SK-N-SH treated with all-trans-retinoic acid at 6 μM for 48 hours (cell line): Measurements from ENCODE around the gene HOXA7.

Experiments
- ATAC-seq: fragments of 200-7000 bp; cut with Tn5 transposase; 3 replicates; pipeline ENCODE4 v1.9.1; 2020; ENCODE audit warnings: mild to moderate bottlenecking, moderate library complexity
- BACH2 ChIP-seq: fragments of 250-450 bp; sonication (Bioruptor Pico); IDR thresholded peaks from 2 replicates; pipeline ENCODE4 v1.9.0; 2021; ENCODE audit warnings: mild to moderate bottlenecking, borderline replicate concordance
- CSRNP3 ChIP-seq: fragments of 250-450 bp; sonication (Bioruptor Pico); IDR thresholded peaks from 2 replicates; pipeline ENCODE4 v1.5.1; 2021; ENCODE audit warnings: mild to moderate bottlenecking, moderate library complexity
- ESRRG ChIP-seq: fragments of 250-450 bp; sonication (Bioruptor Pico); IDR thresholded peaks from 2 replicates; pipeline ENCODE4 v1.6.1; 2021; ENCODE audit warnings: mild to moderate bottlenecking
- GLIS3 ChIP-seq: fragments of 250-450 bp; sonication (Bioruptor Pico); IDR thresholded peaks from 2 replicates; pipeline ENCODE4 v1.5.0; 2020; ENCODE audit warnings: mild to moderate bottlenecking, moderate library complexity
- ISL1 ChIP-seq: fragments of 250-450 bp; sonication (Bioruptor Pico); IDR thresholded peaks from 2 replicates; pipeline ENCODE4 v2.1.2; 2022; ENCODE audit warnings: mild to moderate bottlenecking, moderate library complexity
- OSR1 ChIP-seq: fragments of 250-450 bp; sonication (Bioruptor Pico); IDR thresholded peaks from 2 replicates; pipeline ENCODE4 v1.8.0; 2022; ENCODE audit warnings: moderate library complexity, mild to moderate bottlenecking, inconsistent platforms
- PATZ1 ChIP-seq: fragments of 250-450 bp; sonication (Bioruptor Pico); IDR thresholded peaks from 2 replicates; pipeline ENCODE4 v1.8.0; 2020; ENCODE audit warnings: mild to moderate bottlenecking, moderate library complexity, borderline replicate concordance
- POU6F1 ChIP-seq: fragments of 250-450 bp; sonication (Bioruptor Pico); IDR thresholded peaks from 2 replicates; pipeline ENCODE4 v1.8.0; 2021; ENCODE audit warnings: low read depth, mild to moderate bottlenecking, moderate library complexity, borderline replicate concordance
- PPARA ChIP-seq: fragments of 250-450 bp; sonication (Bioruptor Pico); IDR thresholded peaks from 2 replicates; pipeline ENCODE4 v1.5.0; 2020; ENCODE audit warnings: mild to moderate bottlenecking, borderline replicate concordance
- RARB ChIP-seq: fragments of 250-450 bp; sonication (Bioruptor Pico); IDR thresholded peaks from 2 replicates; pipeline ENCODE4 v1.8.0; 2021; ENCODE audit warnings: mild to moderate bottlenecking, moderate library complexity
- TCF4 ChIP-seq: fragments of 250-450 bp; sonication (Bioruptor Pico); IDR thresholded peaks from 2 replicates; pipeline ENCODE4 v1.8.0; 2021; ENCODE audit warnings: mild to moderate bottlenecking, moderate library complexity, borderline replicate concordance
- TOX ChIP-seq: fragments of 250-450 bp; sonication (Bioruptor Pico); IDR thresholded peaks from 2 replicates; pipeline ENCODE4 v1.8.0; 2021; ENCODE audit warnings: mild to moderate bottlenecking, moderate library complexity, borderline replicate concordance
- TSHZ2 ChIP-seq: fragments of 250-450 bp; sonication (Bioruptor Pico); IDR thresholded peaks from 2 replicates; pipeline ENCODE4 v1.5.0; 2020; ENCODE audit warnings: mild to moderate bottlenecking, moderate library complexity
- ZC3H10 ChIP-seq: fragments of 250-450 bp; sonication (Bioruptor Pico); IDR thresholded peaks from 2 replicates; pipeline ENCODE4 v1.5.1; 2021; ENCODE audit warnings: mild to moderate bottlenecking, moderate library complexity
- ZFP3 ChIP-seq: fragments of 250-450 bp; sonication (Bioruptor Pico); IDR thresholded peaks from 2 replicates; pipeline ENCODE4 v1.5.0; 2020; ENCODE audit warnings: mild to moderate bottlenecking, moderate library complexity
- ZFP30 ChIP-seq: fragments of 450-650 bp; formaldehyde crosslinking; IDR thresholded peaks from 2 replicates; pipeline ENCODE4 v1.5.0; 2022; ENCODE audit warnings: mild to moderate bottlenecking, moderate library complexity
- ZNF565 ChIP-seq: fragments of 450-650 bp; formaldehyde crosslinking; conservative IDR thresholded peaks from 2 replicates; pipeline ENCODE4 v1.5.0; 2020; ENCODE audit warnings: low read depth, mild to moderate bottlenecking, moderate library complexity
- ZNF70 ChIP-seq: fragments of 450-650 bp; formaldehyde crosslinking; IDR thresholded peaks from 2 replicates; pipeline ENCODE4 v1.5.0; 2020; ENCODE audit warnings: mild to moderate bottlenecking, moderate library complexity
- ZNF8 ChIP-seq: fragments of 450-650 bp; formaldehyde crosslinking; IDR thresholded peaks from 2 replicates; pipeline ENCODE4 v1.5.0; 2020; ENCODE audit warnings: mild to moderate bottlenecking, moderate library complexity

The HOXA7 gene

GRCh38 chr7:27106181-27106900, 50.1 kb downstream of the HOXA7 start:
- TF ChIP-seq ZFP3 (CRISPR knock-in tag): no peak
- TF ChIP-seq PPARA (CRISPR knock-in tag): no peak
- no peak for TF ChIP-seq TSHZ2 (CRISPR knock-in tag)
- TF ChIP-seq OSR1 (CRISPR knock-in tag): no peak
- no peak for TF ChIP-seq ZNF565
- TF ChIP-seq GLIS3: no peak
- no peak for TF ChIP-seq ISL1 (CRISPR knock-in tag)
- no peak for TF ChIP-seq BACH2 (CRISPR knock-in tag)
- TF ChIP-seq ZFP30 (CRISPR knock-in tag): no peak
- TF ChIP-seq PATZ1: no peak
- no peak for TF ChIP-seq ZC3H10
- no peak for TF ChIP-seq POU6F1 (CRISPR knock-in tag)
- no peak for TF ChIP-seq TCF4
- no peak for TF ChIP-seq RARB (CRISPR knock-in tag)
- TF ChIP-seq ZNF8 (CRISPR knock-in tag): no peak
- peak; percentile 40 for ATAC-seq

- TF ChIP-seq ZNF70 (CRISPR knock-in tag) (no peak), BACH2 (CRISPR knock-in tag) (no peak), RARB (CRISPR knock-in tag) (no peak), ZFP3 (CRISPR knock-in tag) (no peak), GLIS3 (no peak), TOX (CRISPR knock-in tag) (no peak), PATZ1 (no peak), ZNF8 (CRISPR knock-in tag) (no peak), ESRRG (no peak), OSR1 (CRISPR knock-in tag) (no peak), ZNF565 (no peak), ZFP30 (CRISPR knock-in tag) (no peak), CSRNP3 (CRISPR knock-in tag) (no peak), TCF4 (no peak)
- ATAC-seq: no peak
These were observed 51.0 kb downstream of the HOXA7 start for GRCh38 chr7:27105301-27106031.
